ENCODE results near the gene RAB44.
A peak's percentile ranks its signal among the peaks of the same experiment; 100 is the strongest.
"Not testable (repeated sequence)": the region's sequence is repeated elsewhere in the genome, so short reads cannot be mapped to it uniquely, and the experiment has no call there.

The RAB44 gene, protein sequence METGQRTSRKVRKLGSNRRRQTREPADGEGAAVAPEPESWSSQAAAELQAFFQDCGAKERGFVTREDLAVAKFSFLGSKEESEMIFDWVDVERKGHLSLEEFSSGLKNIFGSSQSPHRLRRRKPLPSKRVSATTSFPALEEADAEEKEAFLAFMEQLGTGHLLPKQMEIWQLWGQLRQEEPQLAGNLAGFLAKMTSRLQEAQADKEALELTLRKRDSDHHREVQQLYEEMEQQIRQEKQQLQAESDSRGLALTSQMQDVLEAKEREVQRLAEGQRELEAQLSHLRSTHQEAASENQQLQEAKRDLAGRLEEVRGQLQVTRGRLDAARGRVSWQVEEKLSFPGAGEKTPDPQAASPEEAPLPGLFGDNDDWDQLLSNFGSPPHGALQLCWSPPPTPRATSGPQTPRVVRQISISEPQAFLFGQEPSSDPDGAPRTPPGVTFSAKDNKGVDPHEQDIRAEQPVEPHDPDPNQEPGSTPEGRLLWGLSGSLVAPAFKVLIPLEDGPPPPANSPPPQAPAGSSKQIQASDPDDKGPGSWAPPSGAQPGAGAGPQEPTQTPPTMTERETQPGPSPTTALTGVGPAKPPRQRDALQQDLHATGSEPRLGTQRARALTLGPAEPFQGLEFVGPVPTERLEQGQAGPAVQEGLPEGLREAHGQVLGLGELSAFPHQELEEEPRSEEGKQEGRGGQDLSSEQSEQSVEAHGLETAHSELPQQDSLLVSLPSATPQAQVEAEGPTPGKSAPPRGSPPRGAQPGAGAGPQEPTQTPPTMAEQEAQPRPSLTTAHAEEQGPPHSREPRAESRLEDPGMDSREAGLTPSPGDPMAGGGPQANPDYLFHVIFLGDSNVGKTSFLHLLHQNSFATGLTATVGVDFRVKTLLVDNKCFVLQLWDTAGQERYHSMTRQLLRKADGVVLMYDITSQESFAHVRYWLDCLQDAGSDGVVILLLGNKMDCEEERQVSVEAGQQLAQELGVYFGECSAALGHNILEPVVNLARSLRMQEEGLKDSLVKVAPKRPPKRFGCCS
- total RNA-seq: 0 to 0.80 (median 0.34) reads per million in 4 experiments

DNA sequence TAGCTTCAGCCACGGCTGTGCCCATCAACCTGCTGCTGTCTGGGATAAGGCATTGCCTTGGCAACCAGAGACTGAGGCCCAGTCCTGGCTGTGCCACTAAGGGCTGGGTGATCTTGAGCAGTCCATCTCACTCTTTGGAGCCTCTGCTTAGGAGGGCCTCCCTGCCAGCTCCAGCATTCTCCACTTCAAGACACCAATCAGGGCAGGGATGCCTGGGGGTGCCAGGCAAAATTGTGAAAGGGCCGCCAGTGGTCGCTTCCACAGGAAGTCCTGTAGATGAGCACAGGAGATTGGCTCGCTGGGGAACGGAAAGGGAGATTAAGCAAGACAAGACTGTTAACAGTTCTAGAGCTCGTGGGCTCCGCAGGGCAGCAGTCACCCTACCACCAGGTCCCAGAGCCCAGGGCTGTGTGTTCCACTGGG, at the start of gene RAB44:
RAB44 (plus strand) TSS at position 346 of the 423 bp plus-strand sequence. CDS start 6,410 bp downstream, outside the sequence.
- no peak for DNase-seq

DNA sequence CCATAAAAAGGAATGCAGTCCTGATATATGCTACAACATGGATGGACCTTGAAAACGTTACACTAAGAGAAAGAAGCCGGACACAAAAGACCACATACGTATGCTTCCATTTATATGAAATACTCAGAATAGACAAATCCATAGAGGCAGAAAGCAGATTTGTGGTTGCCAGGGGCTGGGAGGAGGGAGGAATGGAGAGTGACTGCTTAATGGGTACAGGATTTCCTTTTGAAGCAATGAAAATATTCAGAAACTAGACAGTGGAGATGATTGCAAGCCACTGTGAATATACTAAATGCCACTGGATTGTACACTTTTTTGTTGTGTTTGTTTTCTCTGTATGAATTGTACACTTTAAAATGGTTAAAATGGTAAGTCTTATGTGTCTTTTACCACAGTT, 48.5 kb upstream of the RAB44 start:
- no peak for DNase-seq

- DNase-seq: no peak
Observed at GRCh38 chr6:36649701-36650484, 47.7 kb upstream of the RAB44 start.

DNA sequence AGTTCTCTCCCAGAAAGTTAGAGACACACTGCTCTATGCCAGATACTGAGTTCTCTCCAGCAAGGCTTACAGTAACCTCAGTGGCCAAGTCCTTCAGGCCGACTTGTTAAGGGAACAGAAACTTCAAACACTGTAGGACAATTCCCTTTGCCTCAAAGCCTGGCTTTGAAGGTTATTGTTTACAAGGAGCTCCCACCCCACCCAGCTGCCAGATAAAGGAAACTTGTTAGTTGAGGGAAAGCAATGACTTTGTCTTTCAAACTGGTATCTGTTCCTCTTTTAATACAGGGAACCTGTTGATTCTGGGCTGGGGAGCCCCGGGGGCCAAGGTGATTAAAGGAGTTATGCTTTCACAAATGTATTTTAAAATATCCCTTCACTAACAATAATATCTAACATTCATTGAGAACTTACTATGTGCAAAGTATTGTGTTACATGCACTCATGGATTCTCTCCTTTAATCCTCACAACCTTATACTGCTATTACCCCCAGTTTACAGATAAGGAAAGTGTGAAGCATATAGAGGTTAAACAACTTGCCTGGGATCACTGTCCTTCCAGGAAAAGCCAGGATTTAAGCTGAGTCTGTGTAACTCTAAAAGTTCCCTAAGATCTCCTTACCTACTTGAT, 46.7 kb upstream of the RAB44 start:
- DNase-seq: no peak

- DNase-seq: no peak
Observed at GRCh38 chr6:36651659-36652379, 45.8 kb upstream of the RAB44 start.

DNA sequence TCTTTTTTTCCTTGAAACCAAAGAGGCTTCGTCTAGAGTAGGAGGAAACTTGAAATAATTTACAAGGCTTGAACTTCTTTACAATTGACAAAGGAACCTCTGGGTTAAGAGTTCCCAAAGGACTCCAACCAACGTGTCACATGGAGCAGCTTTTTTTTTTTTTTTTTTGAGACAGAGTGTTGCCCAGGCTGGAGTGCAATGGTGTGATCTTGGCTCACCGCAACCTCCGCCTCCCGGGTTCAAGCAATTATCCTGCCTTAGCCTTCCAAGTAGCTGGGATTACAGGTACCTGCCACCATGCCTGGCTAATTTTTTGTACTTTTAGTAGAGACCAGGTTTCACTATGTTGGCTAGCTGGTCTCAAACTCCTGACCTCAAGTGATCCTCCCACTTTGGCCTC, 43.2 kb upstream of the RAB44 start:
- not testable (repeated sequence) for DNase-seq

DNA sequence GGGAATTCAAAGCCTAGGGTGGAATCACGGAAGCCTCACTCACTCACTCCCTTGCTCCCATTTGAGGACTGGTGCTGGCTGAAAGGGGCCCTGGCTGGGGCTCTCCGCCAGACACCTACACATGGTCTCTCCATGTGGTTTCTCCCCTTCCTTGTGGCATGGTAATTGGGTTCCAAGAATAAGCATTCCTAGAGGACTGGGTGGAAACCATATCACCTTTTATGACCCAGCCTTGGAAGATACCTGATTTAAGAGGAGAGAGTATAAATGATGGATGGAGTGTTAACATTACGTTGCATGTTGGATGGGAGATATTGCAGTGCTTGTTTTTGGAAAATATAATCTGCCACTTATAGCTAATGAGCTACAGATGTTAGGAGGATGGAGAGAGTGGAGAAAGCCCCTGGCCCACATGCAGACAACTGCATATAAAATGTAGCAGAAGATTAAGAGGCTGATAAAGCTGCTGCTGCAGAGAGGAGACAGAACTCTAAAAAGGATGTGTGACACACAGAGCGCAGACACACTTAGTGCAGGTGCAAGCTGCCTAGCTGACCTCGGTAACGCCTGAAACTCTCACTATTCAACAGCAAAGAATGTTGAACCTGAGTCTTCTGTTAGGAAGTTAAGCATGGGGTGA, 42.4 kb upstream of the RAB44 start:
- no peak for DNase-seq

DNA sequence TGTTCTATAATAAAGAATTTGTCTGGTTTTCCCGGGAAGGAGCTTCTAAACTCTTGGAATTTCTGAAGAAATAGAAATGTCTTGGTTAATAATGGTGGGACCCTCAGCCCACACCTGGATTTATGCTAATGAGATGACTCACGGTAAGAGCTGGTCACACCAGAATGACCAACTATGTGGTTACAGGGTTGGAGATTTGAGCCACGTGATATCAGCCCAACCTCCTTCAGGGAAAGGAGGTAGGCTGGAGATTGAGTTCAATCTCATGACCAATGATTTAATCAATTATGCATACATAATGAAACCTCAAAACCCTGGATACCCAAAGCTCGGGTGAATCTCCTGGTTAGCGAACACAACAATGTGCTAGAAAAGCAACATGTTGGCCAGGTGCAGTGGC, 41.2 kb upstream of the RAB44 start:
- no peak for DNase-seq

GRCh38 chr6:36657271-36657670, 40.4 kb upstream of the RAB44 start:
- no peak for DNase-seq

- no peak for DNase-seq
Observed at GRCh38 chr6:36657942-36658544, 39.6 kb upstream of the RAB44 start.

DNA sequence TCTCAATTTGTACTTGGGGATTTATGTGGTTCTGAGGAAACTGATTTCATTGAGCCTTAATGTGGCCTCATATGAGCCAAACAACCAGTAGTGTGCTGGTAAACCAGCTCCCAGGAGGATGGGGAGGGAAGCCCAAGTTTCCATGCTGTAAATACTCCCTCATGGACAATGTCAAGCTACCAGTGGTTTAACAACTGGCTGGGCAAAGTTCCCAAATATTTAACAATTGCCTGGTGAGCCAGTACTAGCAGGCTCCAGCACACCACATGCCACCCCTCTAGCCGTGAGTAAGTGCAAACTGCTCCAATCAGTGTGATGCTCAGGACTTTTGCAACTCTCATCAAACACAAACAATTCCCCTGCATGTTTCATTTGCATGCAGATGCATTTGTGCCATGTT, 38.4 kb upstream of the RAB44 start:
- DNase-seq: no peak

GRCh38 chr6:36660771-36661471, 36.7 kb upstream of the RAB44 start:
- DNase-seq: no peak

- no peak for DNase-seq
Observed at GRCh38 chr6:36662380-36662779, 35.2 kb upstream of the RAB44 start.

DNA sequence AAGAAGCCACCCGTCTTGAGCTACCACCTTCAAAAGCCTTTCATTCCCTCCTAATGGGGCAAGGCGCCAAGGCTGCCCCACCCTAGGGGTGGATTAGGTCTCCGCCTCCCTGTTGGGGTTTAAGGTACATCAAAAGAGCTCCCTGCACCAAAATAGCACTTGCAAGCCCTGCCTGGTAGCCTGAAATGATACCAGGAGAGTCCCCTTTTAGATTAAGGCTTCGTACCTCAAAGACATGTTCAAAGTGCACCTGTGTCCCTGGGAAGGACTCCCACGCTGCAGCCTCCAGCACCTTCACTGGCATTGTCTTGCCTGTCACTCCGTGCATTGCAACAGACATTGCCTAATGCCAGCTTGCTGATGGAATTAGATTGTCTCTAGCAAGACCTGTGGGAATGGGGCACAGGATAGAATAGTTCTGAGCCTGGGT, 34.8 kb upstream of the RAB44 start:
- DNase-seq: peak; percentile 13

DNA sequence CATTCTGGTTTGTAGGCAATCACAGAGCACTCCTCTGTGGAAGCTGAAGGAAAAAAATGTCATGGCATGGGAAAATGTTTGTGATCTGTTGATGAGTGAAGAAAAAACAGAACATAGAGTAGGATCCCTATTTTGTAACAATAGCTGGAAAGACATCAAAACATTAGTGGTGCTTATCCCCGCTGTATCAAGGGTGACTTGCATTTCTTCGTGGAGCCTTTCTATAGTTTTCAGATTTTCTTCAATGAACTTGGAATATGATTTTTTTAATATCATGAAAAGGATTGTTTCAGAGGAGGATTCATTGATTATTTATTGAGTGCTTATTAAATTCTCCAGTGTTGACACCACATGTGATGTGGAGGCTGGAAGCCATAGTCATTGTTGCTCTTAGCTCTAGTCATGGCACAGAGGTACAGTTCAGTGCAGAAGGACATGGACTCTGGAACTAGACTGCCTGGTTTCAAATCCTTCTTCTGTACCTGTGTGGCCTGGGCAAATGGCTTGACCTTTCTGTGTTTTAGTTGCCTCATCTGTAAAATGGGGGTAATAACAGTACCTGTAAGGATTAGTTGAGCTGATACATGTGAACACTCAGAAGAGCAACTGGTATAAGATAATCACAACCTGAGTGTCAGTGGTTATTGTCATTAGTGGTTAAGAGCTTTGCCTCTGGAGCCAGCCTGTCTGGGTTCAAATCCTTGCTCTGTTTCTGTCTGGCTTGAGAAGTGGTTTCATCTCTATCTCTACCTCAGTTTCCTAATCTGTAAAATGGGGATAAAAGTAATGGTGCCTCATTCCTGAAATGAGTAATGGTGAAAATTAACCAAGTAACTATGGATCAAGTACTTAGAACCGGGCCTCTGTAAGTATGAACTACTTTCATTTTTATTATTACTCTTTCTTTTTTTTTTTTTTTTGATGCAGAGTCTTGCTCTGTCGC, 33.9 kb upstream of the RAB44 start:
- no peak for DNase-seq

DNA sequence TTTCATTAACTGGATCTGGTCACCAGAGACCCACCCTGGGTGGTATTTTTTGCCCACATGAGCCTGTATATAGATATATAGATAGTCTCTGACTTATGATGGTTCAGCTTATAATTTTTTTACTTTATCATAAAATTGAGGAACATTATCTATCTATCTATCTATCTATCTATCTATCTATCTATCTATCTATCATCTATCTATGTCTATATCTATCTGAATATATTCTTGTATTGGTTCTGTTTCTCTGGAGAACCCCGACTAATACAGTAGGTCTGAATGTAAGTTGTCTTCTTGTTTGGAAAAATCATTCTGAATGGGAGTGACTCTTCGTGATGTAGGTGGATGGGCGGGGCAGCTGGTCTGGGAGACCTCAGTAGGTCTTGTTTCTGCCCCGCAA, 32.4 kb upstream of the RAB44 start:
- no peak for DNase-seq

- DNase-seq: no peak
Observed at GRCh38 chr6:36666287-36666686, 31.3 kb upstream of the RAB44 start.

GRCh38 chr6:36666826-36667591, 30.6 kb upstream of the RAB44 start:
- DNase-seq: no peak
